Inferior parietal cortex (tissue), 1 donor: ENCODE results near the gene GMPR.

Source experiments
- DNase-seq: peaks from one replicate; pipeline ENCODE4 v3.0.0-alpha.2; 2016; ENCODE audit errors: extremely low spot score

Gene GMPR

DNA sequence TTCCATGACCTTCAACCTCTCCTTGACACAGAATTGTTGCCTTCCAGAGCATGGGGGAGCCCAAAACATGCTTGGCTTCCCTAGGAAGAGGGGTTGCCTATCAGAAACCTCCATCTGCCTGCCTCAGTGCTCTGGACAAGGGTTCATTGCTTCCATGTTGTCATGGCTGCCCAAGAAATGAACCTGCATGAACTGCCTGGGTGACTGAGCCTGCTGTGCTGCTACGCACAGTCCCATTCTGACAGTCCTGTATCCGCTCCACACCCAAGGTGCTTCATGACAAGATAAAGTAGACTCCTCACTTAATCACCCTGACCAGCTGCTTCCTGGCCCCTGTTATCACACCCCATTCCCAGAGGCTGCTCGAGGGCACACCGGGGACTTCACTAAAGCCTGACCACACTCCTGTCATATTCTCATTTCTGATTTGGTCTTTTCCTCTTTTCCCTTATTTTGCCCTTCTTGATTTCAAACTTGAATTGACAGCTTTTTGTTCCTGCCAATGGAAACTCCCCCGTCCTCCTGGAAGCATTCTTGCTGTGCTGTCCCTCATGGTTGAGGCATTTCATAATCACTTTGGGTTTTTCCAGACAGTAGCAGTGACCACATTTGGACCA is 31.9 kb downstream of the GMPR start:
- DNase-seq, result peak; percentile 30

GRCh38 chr6:16271428-16271827 is 33.0 kb downstream of the GMPR start:
- DNase-seq, result no peak

GRCh38 chr6:16272201-16272600 is 33.8 kb downstream of the GMPR start:
- DNase-seq, result no peak

DNA sequence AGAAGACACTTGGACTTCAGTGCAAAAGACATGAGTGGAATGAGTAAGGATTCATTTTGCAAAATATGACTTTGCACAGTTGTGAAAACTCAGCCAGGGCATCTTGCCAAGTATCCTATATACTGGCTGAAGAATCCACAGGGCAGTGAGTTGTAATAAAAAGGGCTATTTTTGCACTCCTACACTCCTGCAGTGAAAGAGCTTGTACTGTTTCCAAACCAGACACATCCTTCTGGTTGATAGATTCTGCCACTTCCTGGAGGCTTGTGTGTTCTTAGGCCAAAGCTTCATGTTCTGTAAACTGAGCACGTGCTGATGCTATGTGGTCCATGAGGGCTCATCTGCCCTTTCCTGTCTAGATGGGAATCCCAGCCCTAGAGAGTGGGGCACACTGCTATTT is 34.9 kb downstream of the GMPR start:
- DNase-seq, result no peak

DNA sequence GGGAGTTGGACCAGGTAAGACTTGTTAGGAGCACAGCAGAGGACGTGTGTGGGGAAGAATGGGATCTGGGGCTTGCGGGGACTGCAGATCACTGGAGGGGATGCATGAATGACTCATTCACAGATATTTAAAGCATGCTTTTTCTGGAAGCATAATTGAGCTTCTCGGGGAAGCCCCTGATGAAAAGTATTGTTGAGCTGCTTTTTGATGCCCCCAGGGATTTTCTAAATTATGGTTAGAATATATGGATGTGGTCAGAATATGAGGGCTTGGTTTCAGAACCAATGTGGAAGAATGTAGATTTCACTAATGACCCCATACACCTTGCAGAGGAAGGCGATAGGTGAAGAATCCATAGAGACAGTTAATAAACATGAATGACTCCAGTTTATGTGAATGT is 36.1 kb downstream of the GMPR start:
- no peak for DNase-seq

GRCh38 chr6:16274885-16275589 is 36.6 kb downstream of the GMPR start:
- DNase-seq, result no peak

DNA sequence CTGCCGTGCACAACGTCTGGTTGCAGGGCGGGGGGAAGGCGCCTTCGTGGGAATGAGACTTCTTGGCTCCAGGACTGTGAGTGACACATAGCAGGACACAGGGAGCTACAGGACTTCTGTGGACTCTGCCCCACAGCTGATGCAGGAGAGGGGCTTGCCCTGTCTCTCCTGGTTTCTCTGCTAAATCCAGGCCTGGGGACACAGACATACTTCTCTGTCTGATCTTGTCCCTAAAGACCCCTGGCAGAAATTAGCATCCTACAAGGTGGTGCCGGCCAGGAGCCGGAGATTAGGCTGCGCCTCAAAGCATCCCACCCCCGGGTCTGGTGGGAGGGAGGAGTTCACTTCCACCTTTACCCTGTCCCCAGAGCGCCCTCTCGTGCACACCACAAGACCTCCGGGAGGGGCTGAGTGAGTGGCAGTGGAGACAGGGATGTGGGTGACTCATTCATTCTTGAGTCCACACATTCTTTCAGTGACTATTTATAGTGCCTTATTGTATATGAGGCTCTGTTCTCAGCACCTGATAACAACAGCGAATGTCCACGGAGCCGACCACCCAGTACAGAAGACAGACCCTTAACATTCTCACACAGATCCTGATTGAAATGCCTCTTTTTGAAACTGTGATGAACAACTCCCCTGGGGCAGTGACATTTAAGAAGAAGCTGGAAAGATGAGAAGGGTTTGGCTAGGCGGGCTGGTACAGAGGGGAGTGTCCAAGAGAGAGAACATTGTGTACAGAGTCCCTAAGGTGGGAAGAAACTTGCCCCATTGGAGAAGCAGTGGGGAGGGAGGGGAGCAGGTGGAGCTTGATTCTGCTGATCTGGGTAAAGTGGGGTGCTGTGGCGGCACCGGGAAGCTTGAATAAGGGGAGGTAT is 39.0 kb downstream of the GMPR start:
- DNase-seq, result peak; percentile 35

DNA sequence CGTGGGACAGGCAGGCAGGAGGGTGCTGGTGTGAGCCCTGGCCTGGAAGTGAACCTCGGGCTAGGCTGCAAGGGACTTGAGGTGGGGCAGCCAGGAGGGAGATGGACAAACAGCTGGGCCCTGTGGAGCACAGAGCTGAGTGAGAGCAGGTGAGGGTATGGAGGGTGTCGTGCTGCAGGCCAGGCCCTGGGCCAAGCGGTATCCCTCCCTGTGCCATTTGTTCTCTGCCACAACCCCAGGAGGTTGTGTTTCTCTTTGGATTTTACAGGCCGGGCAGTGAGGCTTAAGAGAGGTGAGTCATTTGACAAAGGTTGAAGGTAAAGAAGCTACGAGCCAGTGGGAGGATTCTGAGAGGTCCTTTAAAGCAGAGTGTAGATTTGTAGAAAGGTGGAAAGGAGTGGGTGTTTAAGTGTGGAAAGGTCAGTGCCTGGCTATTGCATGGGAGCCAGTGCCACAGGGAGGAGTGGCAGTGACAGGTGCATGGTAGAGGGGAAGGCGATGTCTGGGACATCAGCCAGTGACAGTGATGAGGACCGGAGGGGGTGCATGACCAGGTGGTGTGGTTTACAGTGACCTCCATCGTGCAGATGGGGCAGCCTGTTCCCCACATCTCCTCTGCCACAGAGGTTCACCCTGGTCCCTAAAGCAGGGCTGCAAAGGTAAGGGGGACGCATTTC is 39.8 kb downstream of the GMPR start:
- DNase-seq, result no peak

DNA sequence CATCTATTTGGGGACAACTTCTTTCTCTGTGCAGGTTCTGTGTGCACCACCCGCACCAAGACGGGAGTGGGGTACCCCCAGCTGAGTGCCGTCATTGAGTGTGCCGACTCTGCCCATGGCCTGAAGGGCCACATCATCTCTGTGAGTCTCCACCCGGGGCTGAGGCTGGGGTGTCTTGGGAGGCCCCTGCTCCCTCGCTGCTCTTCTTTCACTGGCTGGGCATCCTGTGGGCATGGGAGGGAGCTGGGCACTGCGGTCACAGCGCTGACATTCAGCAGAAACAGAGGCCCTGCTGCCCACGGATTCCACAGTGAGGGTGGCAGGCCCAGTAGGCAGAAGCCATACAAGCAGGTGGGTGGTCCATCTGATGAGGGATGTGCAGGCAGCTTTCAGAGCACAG is 40.4 kb downstream of the GMPR start:
- no peak for DNase-seq

DNA sequence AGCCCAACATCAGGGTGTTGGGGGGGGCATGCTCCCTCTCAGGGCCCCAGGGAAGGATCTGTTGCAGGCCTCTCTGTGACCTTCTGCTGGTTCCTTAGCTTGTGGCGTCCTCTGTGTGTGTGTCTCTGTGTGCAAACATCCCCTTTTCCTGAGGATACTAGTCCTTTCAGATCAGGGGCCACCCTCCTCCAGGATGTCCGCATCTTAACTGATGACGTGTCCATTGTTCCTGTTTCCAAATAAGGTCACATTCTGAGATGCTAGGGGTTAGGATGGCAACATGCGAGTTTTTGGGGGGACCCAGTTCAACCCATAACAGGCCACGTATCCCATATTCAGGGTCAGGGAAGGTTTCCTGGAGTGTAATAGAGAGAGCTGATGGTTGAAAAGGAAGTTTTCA is 40.9 kb downstream of the GMPR start:
- DNase-seq, result no peak

DNA sequence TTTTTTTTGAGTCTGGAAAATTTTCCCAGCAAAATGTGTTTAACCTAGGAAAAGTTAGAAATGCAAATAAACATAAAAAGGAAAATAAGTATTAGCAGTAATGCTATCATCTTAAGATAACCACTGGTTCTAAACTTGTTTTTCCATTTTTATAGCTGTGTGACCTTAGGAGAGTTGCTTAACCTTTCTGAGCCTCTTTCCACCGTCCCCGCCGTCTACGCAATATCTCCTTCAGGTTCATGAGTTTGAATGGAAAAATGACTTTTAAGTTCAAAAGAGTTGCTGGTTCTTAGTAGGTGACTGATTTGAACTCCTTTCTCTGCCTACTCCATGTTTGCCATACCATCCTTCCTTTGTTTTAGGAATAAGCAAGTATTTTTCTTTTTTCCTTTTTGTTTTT is 44.0 kb downstream of the GMPR start:
- DNase-seq, result no peak

DNA sequence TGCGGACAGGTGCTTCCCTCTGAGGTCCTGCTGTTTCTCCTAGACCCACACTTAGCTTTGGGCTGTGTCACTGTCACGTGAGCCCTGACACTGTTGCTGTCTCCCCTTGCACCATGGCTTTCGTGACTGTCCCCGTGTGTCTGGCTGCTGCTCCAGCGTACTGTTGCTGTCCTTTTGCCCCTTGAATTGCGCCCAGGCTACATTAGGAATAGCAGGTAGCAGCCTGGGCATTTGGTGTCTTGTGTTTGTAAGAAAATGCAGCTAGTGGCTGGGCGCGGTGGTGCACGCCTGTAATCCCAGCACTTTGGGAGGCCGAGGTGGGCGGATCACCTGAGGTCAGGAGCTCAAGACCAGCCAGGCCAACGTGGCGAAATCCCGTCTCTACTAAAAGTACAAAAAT is 46.1 kb downstream of the GMPR start:
- no peak for DNase-seq

GRCh38 chr6:16285467-16286150 is 47.2 kb downstream of the GMPR start:
- no peak for DNase-seq

DNA sequence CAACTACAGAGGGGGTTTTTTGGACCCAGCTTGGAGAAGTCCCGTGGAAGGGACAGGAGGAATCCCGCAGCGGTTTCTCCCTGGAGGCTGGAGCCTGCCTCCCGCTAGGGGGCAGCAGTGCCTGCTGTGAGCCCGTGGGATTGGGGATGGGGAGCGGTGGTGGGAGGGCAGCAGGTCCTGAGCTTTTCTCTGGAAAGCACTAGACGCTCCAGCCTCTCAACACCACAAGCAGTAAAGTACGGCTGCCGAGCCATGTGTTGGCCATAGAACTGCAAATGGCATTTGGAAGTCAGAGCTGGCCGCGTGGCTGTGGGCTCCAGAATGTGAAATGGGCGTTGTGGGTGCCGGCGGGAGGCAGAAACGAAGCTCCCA is 47.8 kb downstream of the GMPR start:
- DNase-seq, result peak; percentile 72

DNA sequence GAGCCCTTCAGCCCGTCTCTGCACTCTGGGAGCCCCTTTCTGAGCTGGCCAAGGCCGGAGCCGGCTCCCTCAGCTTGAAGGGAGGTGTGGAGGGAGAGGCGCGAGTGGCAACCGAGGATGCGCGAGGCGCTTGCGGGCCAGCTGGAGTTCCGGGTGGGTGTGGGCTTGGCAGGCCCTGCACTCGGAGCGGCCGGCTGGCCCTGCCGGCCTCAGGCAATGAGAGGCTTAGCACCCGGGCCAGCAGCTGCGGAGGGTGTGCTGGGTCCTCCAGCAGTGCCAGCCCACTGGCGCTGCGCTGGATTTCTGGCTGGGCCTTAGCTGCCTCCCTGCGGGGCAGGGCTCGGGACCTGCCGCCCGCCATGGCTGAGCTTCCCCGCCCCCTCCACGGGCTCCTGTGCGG is 49.8 kb downstream of the GMPR start:
- no peak for DNase-seq

DNA sequence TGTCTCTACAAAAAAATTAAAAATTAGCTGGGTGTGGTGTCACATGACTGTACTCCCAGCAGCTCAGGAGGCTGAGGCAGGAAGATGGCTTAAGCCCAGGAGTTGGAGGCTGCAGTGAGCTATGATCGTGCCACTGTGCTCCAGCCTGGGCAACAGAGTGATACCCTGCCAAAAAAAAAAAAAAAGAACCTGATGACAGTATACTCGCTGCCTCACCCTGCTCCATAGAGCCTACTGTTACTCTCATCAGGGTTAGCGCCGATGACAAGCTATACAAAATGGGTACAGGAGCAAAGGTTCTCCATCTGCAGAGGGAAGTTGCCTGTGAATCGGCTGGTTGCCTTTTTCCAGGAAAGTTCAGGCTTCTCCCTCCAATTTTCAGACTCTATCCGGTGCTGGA is 53.4 kb downstream of the GMPR start:
- no peak for DNase-seq

DNA sequence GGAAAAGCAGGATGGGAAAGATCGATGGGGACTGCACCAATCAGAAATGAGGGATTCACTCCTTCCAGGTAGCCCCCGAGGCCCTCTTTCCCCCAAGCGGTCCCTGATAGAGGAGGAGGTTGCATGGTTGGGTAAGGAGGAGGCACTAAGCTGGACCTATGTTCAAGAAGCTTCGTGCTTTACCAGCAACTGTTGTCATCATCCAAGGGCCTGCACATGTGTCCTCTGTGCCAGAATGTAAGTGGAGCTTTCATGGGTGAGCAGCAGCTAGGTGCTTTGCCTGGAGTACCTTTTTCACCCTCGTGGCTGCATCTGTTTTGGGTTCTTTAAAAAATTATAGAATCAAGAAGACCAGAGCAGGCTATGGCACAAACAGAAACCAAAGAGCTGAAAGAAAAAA is 54.0 kb downstream of the GMPR start:
- DNase-seq, result no peak

DNA sequence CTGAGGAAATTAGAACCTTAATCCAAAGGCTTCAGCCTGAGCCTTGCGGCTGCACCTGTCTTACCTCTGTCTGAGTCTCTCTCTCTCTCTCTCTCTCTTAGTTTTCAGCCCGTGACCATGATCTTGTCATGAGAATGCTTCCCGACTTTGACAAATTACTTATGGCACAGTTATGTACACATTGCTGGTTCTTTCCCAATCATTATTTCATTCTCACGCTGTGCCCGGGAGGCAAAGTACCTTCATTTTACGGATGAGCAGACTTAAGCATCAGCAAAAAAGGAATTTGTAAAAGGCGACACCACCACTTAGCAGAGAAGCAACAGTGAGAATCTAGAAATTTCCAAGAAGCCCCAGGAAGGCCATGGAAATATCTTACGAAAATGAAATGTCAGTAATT is 54.6 kb downstream of the GMPR start:
- no peak for DNase-seq

DNA sequence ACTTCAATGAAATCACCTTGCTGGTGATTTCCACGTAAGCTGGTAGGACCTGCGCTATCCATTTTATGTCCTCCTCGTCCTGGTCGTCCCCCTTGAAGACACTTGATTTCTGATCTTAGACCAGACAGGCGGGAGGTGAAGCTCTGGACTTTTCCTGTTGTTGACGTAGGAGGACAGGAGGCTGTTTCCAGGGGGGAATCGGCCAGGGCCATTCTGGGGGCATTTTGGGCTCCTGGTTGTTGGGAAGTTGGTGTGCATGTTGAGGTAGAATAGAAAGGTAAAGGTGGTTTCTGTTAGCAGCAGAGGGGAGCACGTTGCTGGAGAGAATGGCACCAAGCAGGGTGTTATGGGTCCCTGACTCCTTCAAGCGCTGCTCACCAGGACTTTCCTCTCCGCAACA is 56.0 kb downstream of the GMPR start:
- no peak for DNase-seq

DNA sequence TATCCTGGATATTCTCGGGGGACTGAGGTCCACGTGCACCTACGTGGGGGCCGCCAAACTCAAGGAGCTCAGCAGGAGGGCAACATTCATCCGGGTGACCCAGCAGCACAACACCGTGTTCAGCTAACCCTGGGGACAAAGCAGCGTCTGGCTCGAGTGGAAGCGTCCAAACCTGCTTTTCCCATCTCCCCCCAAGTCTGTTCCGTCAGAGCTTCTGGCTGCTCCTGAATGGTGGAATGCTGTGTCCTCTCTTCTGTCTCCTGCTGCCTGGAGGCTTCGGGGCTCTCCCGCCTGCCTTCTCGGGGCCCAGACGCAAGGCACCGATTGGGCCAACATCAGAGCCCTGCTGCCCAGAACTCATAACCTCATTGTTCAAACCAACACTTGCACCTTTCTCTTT is 56.7 kb downstream of the GMPR start:
- no peak for DNase-seq

DNA sequence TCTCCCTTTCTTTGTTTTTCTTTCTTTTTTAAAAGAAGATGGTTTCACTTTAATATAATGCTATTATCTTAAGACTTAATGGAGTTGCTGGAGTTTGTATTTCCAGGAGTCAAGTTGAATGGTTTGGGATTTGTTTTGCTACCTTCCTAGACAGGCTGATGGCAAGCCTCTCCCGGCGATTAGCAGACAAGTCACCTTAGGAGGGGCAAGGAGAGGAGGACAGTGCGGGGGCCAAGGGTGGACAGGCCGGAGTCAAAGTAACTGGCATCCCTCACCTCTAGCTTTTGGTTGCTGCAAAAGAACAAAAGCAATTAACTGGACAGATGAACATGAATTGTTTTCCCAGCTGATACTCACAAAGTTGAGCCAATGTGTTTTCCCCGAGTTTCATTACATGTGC is 57.1 kb downstream of the GMPR start:
- no peak for DNase-seq
